ENCODE measurements around the gene PEDS1.
"Not testable (repeated sequence)": the region's sequence is repeated elsewhere in the genome, so short reads cannot be mapped to it uniquely, and the experiment has no call there.

The PEDS1 gene

DNA sequence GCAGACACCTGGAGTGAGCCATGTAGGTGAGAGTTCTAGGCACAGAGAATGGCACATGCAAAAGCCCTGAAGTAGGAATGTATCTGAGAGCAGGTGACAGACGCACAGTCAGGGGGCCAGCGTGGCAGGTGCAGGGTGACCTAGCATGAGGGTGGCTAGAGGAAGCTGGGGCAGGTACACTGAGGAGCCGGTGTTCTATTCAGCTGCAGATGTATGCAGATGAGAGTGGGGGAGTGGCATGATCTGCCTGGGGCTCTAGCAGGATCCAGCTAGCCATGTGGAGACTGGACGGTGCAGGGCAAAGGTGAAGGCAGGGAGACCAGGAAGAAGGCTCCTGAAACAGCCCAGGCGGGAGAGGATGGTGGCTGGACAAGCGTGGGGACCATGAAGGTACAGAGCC is 10.7 kb downstream of the PEDS1 start:
- TF ChIP-seq, protein P1, sequence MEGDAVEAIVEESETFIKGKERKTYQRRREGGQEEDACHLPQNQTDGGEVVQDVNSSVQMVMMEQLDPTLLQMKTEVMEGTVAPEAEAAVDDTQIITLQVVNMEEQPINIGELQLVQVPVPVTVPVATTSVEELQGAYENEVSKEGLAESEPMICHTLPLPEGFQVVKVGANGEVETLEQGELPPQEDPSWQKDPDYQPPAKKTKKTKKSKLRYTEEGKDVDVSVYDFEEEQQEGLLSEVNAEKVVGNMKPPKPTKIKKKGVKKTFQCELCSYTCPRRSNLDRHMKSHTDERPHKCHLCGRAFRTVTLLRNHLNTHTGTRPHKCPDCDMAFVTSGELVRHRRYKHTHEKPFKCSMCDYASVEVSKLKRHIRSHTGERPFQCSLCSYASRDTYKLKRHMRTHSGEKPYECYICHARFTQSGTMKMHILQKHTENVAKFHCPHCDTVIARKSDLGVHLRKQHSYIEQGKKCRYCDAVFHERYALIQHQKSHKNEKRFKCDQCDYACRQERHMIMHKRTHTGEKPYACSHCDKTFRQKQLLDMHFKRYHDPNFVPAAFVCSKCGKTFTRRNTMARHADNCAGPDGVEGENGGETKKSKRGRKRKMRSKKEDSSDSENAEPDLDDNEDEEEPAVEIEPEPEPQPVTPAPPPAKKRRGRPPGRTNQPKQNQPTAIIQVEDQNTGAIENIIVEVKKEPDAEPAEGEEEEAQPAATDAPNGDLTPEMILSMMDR (IDR thresholded peaks at IDR 0.05; ENCODE audit: insufficient read depth, missing control alignments), result no peak
- FAIRE-seq (no peak), DNase-seq (ENCODE audit: insufficient read length, low spot score) (no peak)

DNA sequence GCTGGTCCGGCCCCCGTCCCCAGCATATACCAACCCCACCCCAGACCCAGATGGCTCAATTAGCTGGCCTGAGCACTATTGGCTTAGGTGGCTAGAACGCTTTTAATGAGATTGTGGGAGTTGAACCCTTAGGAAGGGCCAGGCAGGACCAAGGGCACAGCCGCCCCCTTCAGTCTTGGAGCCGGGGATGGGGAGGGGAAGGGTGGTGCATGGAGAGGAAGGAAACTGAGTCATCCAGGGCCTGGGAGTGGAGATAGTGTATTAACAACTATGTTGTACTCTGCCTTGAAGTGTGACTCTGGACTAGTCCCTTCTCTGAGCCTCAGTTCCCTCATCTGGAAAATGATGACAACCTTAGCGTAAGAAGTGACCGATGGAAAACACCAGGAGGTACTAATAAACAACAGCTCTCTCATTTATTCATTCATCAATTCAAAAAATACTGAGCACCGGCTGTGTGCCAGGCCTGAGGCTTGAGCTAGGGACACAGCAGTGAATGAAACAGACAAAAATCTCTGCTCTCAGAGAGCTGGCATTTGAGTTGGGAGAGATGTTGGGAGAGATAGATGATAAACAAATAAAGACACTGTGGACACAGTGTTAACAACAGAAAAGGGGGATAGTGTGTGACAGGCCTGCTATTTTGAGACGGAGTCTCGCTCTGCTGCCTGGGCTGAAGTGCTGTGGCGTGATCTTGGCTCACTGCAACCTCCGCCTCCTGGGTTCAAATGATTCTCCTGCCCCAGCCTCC is 11.5 kb downstream of the PEDS1 start:
- TF ChIP-seq, protein P1 (IDR thresholded peaks at IDR 0.05; ENCODE audit: insufficient read depth, missing control alignments), result no peak
- FAIRE-seq (no peak), DNase-seq (ENCODE audit: insufficient read length, low spot score) (no peak)

DNA sequence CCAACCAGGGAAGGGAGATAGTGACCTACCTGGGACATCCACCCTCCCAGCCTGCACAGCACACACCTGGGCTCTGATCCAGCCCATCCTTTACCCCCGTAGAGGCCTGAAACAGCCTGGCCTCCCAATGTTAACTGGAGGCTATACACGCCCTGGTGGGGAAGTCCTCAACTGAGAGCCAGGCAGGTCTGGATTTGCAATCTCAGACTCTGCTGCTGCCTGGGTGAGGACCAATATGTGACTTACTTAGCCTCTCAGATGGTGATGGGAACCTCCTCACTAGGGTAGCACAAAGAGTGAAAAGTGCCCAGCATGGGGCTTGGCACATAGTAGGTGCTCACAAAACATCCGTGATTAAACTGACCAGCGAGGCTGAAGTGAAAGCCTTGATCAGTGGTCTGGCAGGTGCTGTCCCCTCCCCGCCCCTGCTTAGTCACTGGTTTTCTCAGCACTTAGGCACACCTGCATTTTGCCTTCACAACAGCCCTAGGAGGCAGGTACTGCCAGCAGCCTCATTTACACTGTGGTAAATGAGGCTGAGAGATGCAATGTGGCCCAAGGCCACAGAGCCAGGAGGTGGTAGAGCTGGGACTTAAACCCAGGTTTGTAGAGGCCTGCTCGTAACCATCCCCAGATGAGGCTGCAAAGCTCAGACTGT is 12.4 kb downstream of the PEDS1 start:
- TF ChIP-seq, protein P1 (IDR thresholded peaks at IDR 0.05; ENCODE audit: insufficient read depth, missing control alignments), result no peak
- FAIRE-seq, result no peak

DNA sequence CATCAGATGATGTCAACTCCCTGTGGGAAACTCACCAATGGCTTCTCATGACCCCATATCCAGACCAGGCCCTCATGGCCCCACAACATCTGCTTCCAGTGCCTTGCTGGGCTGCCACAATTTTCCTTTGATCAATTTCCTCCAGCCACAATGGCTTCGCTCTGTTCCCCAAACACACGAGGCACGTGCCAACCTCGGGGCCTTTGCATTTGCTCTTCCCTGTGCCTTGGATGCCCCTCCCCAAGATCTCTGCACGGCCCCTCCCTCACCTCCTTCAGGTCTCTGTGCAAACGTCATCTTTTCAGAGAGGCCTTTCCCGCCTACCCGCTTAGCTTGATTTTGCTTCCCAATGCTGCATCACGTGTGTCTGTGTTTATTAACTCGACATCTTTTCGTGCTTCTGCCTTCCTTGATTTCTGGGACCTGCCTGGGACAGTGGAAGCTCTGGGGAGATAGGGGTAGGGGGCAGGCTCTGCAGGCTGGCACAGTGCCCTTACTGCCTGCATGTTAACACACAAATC is 13.1 kb downstream of the PEDS1 start:
- no peak for DNase-seq (ENCODE audit: insufficient read length, low spot score)
- no peak for FAIRE-seq
- TF ChIP-seq, protein P1 (IDR thresholded peaks at IDR 0.05; ENCODE audit: insufficient read depth, missing control alignments), result no peak

More for the DNA sequence above, 12.4 kb downstream of the PEDS1 start:
- no peak for DNase-seq (ENCODE audit: insufficient read length, low spot score)

DNA sequence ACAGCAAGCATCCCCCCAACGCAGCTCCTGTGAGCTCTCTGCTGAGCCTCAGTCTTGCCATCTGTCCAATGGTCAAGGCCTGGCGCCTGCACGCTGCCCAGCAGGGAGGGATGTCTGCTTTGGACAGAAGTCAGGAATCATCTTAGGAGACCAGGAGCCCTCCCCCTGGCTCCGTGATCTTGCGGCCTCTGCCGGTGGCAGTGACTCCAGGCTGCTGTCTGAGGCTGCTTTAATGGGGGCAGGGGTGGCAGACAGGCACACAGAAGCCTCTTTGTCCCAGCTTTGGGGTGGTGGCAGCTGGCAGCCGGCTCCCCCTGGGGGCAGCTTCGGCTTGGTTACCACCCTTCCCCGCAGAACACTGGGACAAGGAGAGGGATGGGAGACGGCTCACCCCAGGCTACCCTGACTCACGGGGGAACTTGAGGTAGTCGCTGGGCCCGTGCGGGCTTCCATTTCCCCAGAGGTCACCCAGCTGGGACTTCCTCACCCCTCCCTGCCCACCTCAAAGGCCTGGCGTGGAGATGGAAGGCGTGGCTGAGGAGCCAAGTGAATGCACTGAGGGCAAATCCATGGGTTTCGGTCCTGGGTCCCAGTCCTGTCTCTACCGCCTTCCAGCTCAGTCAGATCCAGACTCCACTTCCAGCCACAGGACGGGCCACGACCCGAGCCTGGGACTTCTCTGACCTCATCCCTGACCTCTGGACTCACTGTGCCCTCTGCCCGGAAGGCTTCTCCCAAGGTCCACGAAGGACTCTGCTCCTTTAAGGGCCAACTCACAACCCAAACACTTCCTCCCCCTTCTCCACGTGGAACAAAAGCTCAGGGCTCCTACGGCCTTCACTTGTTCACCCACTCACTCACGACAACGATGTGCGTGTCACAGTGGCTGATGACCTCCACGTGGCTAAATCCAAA is 14.8 kb downstream of the PEDS1 start:
- DNase-seq (ENCODE audit: insufficient read length, low spot score) (no peak), FAIRE-seq (no peak)
- TF ChIP-seq, protein P1 (IDR thresholded peaks at IDR 0.05; ENCODE audit: insufficient read depth, missing control alignments), result peak; percentile 4

DNA sequence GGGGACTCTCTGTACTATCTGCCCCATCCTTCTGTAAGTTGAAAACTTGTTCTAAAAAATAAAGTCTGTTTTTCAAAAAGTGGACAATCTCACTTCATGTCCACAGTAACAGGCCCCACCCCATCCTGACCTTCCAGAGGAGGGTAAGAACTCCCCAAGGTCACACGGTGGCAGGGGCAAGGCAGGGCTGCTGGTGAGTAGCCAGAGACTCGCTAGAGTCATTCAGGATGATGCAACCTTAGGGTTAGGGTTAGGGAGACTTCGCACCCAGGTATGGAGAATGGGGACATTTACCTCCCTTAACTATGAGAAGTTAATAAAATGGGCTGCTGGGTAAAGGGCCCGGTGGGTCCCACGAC is 15.4 kb downstream of the PEDS1 start:
- no peak for FAIRE-seq
- TF ChIP-seq, protein P1 (IDR thresholded peaks at IDR 0.05; ENCODE audit: insufficient read depth, missing control alignments), result no peak
- DNase-seq (ENCODE audit: insufficient read length, low spot score), result no peak

DNA sequence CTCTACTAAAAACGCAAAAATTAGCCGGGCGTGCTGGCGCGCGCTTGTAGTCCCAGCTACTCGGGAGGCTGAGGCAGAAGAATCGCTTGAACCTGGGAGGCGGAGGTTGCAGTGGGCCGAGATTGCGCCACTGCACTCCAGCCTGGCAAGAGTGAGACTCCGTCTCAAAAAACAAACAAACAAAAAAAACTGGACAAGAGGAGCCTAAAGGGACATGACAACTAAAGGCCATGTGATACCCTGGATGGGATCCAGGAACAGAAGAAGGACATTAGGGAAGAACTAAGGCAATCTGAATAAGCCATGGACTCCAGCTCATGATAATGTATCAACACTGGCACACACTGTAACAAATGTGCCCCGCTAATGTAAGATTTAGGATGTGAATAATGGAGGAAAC is 15.8 kb downstream of the PEDS1 start:
- DNase-seq (ENCODE audit: insufficient read length, low spot score); FAIRE-seq: not testable (repeated sequence)
